NOMO-1 treated with dmso at 0.1 percent for 144 hours (cell line): Measurements from ENCODE around the gene ARGLU1.

Experiments used
- DNase-seq: peaks from one replicate; lab custom pipeline; 2025; ENCODE audit not compliant: unreplicated experiment; lab: John Stamatoyannopoulos, UW

The ARGLU1 gene

GRCh38 chr13:106550570-106551135 is 17.3 kb downstream of the ARGLU1 start:
- DNase-seq = no peak

GRCh38 chr13:106548064-106548696 is 19.8 kb downstream of the ARGLU1 start:
- no peak for DNase-seq

GRCh38 chr13:106541826-106542225 is 26.1 kb downstream of the ARGLU1 start:
- no peak for DNase-seq

- DNase-seq = no peak
Measured at GRCh38 chr13:106540613-106541012, 27.3 kb downstream of the ARGLU1 start.

GRCh38 chr13:106537521-106537920 is 30.4 kb downstream of the ARGLU1 start:
- no peak for DNase-seq

- peak; percentile 62 for DNase-seq
Measured at GRCh38 chr13:106536244-106537034, 31.5 kb downstream of the ARGLU1 start.

- peak; percentile 82 for DNase-seq
Measured at GRCh38 chr13:106535552-106536243, 32.2 kb downstream of the ARGLU1 start, which contains the start of gene EFNB2. Gene EFNB2, minus strand, starts transcription at chr13:106535662. Its CDS starts 698 bp downstream, at chr13:106534964.

GRCh38 chr13:106534639-106535551 is 33.0 kb downstream of the ARGLU1 start:
- no peak for DNase-seq

- no peak for DNase-seq
Measured at GRCh38 chr13:106533943-106534638, 33.8 kb downstream of the ARGLU1 start.

- DNase-seq = peak; percentile 47
Measured at GRCh38 chr13:106533101-106533942, 34.6 kb downstream of the ARGLU1 start.

- DNase-seq = no peak
Measured at GRCh38 chr13:106532111-106532929, 35.6 kb downstream of the ARGLU1 start.

GRCh38 chr13:106530980-106531481 is 36.9 kb downstream of the ARGLU1 start:
- DNase-seq = no peak

- no peak for DNase-seq
Measured at GRCh38 chr13:106530171-106530851, 37.6 kb downstream of the ARGLU1 start.

- DNase-seq = no peak
Measured at GRCh38 chr13:106529415-106530170, 38.3 kb downstream of the ARGLU1 start.

GRCh38 chr13:106528718-106529414 is 39.1 kb downstream of the ARGLU1 start:
- no peak for DNase-seq

GRCh38 chr13:106527826-106528225 is 40.1 kb downstream of the ARGLU1 start:
- no peak for DNase-seq
